GM10248 (cell line): Measurements from ENCODE around the gene FBLN7.

Experiments
- CTCF ChIA-PET: fragments of 300-600 bp; sonication (Branson Sonifier 250); formaldehyde crosslinking; extraction: SDS; loops from one replicate; lab custom pipeline; 2021; ENCODE audit warnings: antibody characterized with exemption; lab: Yijun Ruan, JAX
- POLR2A ChIA-PET: fragments of 350-650 bp; sonication (Branson Sonifier 250); formaldehyde crosslinking; extraction: SDS; loops from one replicate; lab custom pipeline; 2020; ENCODE audit warnings: antibody characterized with exemption; lab: Yijun Ruan, JAX
- DNase-seq: peaks from one replicate; pipeline ENCODE4 v3.0.0; 2012; ENCODE audit errors: extremely low spot score
- CTCF ChIP-seq: IDR thresholded peaks from 2 replicates; pipeline ENCODE4 v1.5.1; 2012; ENCODE audit warnings: mild to moderate bottlenecking, low read depth; ENCODE audit errors: extremely low read depth, missing control alignments, control extremely low read depth

The FBLN7 gene

GRCh38 chr2:112156152-112156986, 18.2 kb downstream of the FBLN7 start:
- no peak for DNase-seq
- TF ChIP-seq CTCF: no peak
- ChIA-PET POLR2A (no interaction called here), CTCF (no interaction called here)

GRCh38 chr2:112157472-112157871, 19.3 kb downstream of the FBLN7 start:
- ChIA-PET POLR2A (no interaction called here), CTCF (no interaction called here)
- no peak for TF ChIP-seq CTCF
- DNase-seq: no peak

DNA sequence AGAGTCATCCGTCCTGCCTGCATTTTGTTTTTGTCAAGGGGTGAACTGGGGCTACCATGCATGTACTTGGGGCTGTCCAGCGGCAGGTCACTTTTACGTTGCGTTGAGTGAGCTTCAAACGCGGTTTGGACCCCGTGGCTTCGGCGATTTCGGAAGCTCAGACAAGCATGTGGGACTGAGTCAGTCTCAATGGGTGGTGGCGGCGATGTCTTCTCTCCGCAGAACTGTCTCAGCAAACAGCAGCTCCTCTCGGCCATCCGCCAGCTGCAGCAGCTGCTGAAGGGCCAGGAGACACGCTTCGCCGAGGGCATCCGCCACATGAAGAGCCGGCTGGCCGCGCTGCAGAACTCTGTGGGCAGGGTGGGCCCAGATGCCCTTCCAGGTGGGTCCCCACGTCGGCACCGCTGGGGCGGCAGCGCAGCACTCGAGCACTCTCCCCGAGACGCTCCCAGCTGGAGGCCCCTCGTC, 21.3 kb downstream of the FBLN7 start:
- TF ChIP-seq CTCF: no peak
- no peak for DNase-seq
- CTCF ChIA-PET: interaction anchor here (1.3 kb wide), 1 partner anchor 12 kb away, joined by 4 read pairs; no protein-coding TSS in a partner anchor
- POLR2A ChIA-PET: no interaction called here

GRCh38 chr2:112160283-112161250, 22.4 kb downstream of the FBLN7 start:
- TF ChIP-seq CTCF: no peak
- ChIA-PET CTCF (interaction anchor here (1.3 kb wide), 1 partner anchor 11 kb away, joined by 4 read pairs; no protein-coding TSS in a partner anchor), POLR2A (no interaction called here)
- no peak for DNase-seq

GRCh38 chr2:112161431-112162145, 23.4 kb downstream of the FBLN7 start:
- POLR2A ChIA-PET: no interaction called here
- no peak for DNase-seq
- TF ChIP-seq CTCF: no peak
- CTCF ChIA-PET: no interaction called here
